ENCODE results near the gene HOXB6. TPM values are rescaled to one million over a fixed set of nuclear protein-coding genes. Genes with fewer than 3 reads are reported as not detected.

Gene HOXB6
- total and polyA plus RNA-seq, 9 donors, result 0.25 to 10.3 (median 1.2) TPM

GRCh38 chr17:48598736-48599135 is 6.0 kb downstream of the HOXB6 start:
- no peaks in the 10 kb centered on the region for H3K4me1 ChIP-seq (ENCODE audit: insufficient read depth)
- TF ChIP-seq EP300 (IDR thresholded peaks at IDR 0.05) (no peak), POLR2A (IDR thresholded peaks at IDR 0.05) (no peak), CTCF (IDR thresholded peaks at IDR 0.05) (no peak)
- H3K36me3 ChIP-seq, result no peaks in the 10 kb centered on the region
- peaks cover 0 to 16% of the 10 kb centered on the region in 2 donors for H3K9me3 ChIP-seq
- DNase-seq, result no peak
- intact Hi-C loops (cut with DNase I), result loop anchor here in 1 of 4 donors (10.0 kb wide), 1 partner anchor 244 kb away; no protein-coding TSS in a partner anchor
- H3K27ac ChIP-seq, result no peak overlapping the region
- peaks cover 2% of the 10 kb centered on the region for H3K27me3 ChIP-seq
- 15 to 31% (median 18%) methylated on average over 7 of the region's 7 CpGs for WGBS, 3 donors
- H3K4me3 ChIP-seq, result no peak overlapping the region

- no peak for DNase-seq
- no peak for TF ChIP-seq EP300 (IDR thresholded peaks at IDR 0.05)
- H3K4me3 ChIP-seq, result peak overlapping the region; percentile 38
- peaks cover 2% of the 10 kb centered on the region for H3K27me3 ChIP-seq
- no peak overlapping the region for H3K27ac ChIP-seq
- intact Hi-C loops (cut with DNase I), result loop anchor here in 1 of 4 donors (10.0 kb wide), 1 partner anchor 243 kb away; no protein-coding TSS in a partner anchor
- H3K9me3 ChIP-seq, result peaks cover 0 to 12% of the 10 kb centered on the region in 2 donors
- H3K4me1 ChIP-seq (ENCODE audit: insufficient read depth), result no peaks in the 10 kb centered on the region
- 1 to 2% (median 1%) methylated on average over 64 to 68 of the region's 68 CpGs for WGBS, 3 donors
- no peaks in the 10 kb centered on the region for H3K36me3 ChIP-seq
Measured at GRCh38 chr17:48597778-48598631, 6.8 kb downstream of the HOXB6 start.

- intact Hi-C loops (cut with DNase I), result loop anchor here in 1 of 4 donors (10.0 kb wide), 1 partner anchor 243 kb away; no protein-coding TSS in a partner anchor
- no peak overlapping the region for H3K27ac ChIP-seq
- H3K9me3 ChIP-seq, result peaks cover 0 to 8% of the 10 kb centered on the region in 2 donors
- no peaks in the 10 kb centered on the region for H3K4me1 ChIP-seq (ENCODE audit: insufficient read depth)
- WGBS, 3 donors, result 3 to 5% (median 4%) methylated on average over 16 of the region's 16 CpGs
- H3K36me3 ChIP-seq, result no peaks in the 10 kb centered on the region
- DNase-seq, result no peak
- no peak for TF ChIP-seq EP300 (IDR thresholded peaks at IDR 0.05)
- no peak for TF ChIP-seq POLR2A (IDR thresholded peaks at IDR 0.05)
- TF ChIP-seq CTCF (IDR thresholded peaks at IDR 0.05), result no peak
- H3K27me3 ChIP-seq, result peaks cover 2% of the 10 kb centered on the region
- H3K4me3 ChIP-seq, result peak overlapping the region; percentile 38
Measured at GRCh38 chr17:48597528-48597777, 7.3 kb downstream of the HOXB6 start.

- no peak for DNase-seq
- Histone ChIP-seq H3K4me1 (ENCODE audit: insufficient read depth) (no peaks in the 10 kb centered on the region), H3K27ac (no peak overlapping the region), H3K36me3 (no peaks in the 10 kb centered on the region), H3K4me3 (peak overlapping the region; percentile 38), H3K9me3 (peaks cover 0 to 8% of the 10 kb centered on the region in 2 donors), H3K27me3 (peaks cover 2% of the 10 kb centered on the region)
- intact Hi-C loops (cut with DNase I), result loop anchor here in 1 of 4 donors (10.0 kb wide), 1 partner anchor 242 kb away; no protein-coding TSS in a partner anchor
- 17 to 21% (median 19%) methylated on average over 26 of the region's 26 CpGs for WGBS, 3 donors
- TF ChIP-seq POLR2A (IDR thresholded peaks at IDR 0.05) (no peak), EP300 (IDR thresholded peaks at IDR 0.05) (no peak), CTCF (IDR thresholded peaks at IDR 0.05) (no peak)
Measured at GRCh38 chr17:48596735-48597527, 7.9 kb downstream of the HOXB6 start.

Measured in ovary (tissue), 9 donors.